ENCODE data around the gene NOCT. TPM values are rescaled to one million over a fixed set of nuclear protein-coding genes. Genes with fewer than 3 reads are reported as not detected.

NOCT gene
- total and polyA plus RNA-seq, 2 of the 8 experiments (the other 6 are each of a cell fraction or from before 2014, with no cell fraction given), result 10.4 to 45.5 TPM

- FAIRE-seq (no peak), DNase-seq (ENCODE audit: low read depth in 1 of 2, low spot score in 2 of 2) (no peak)
- Histone ChIP-seq H2BK20ac (ENCODE audit: low read length) (no peak overlapping the region), H3K79me1 (ENCODE audit: low read depth, low read length) (no peaks in the 10 kb centered on the region; the same call in 1 of the 2 replicates), H3K4me3 (ENCODE audit: extremely low read depth in 1 of 4, insufficient read depth in 2 of 4, low read depth in 3 of 4, low read length in 4 of 4) (peak overlapping the region; percentile 57 to 94 (median 89)), H3K79me2 (ENCODE audit: control insufficient read depth in 1 of 2, insufficient read depth in 2 of 2, low read length in 2 of 2) (peaks cover 6 to 52% of the 10 kb centered on the region in 2 experiments; a peak in 3 of 4 replicates), H2BK5ac (ENCODE audit: low read depth, low read length) (peak overlapping the region; percentile 87), H3K18ac (ENCODE audit: extremely low read depth, low read length) (peak overlapping the region; percentile 26; the same call in 1 of the 2 replicates), H3K4me2 (ENCODE audit: insufficient read depth in 1 of 2, low read depth in 2 of 2, low read length in 2 of 2) (peak overlapping the region; percentile 60 to 94), H2BK12ac (ENCODE audit: low read depth, low read length) (no peak overlapping the region), H3K27me3 (replicated peaks in 1 of 4; ENCODE audit: control insufficient read depth in 3 of 4, extremely low read depth in 1 of 4, insufficient read depth in 3 of 4, low read length in 3 of 4) (no peaks in the 10 kb centered on the region), H3K4me1 (replicated peaks in 1 of 4; ENCODE audit: control insufficient read depth in 3 of 4, insufficient read depth in 4 of 4, low read length in 3 of 4) (peaks cover 0 to 4% (median 1%) of the 10 kb centered on the region in 4 experiments; a peak in 3 of 7 replicates), H3K4ac (replicated peaks; ENCODE audit: insufficient read length, low read depth, low read length) (no peak overlapping the region), H4K20me1 (replicated peaks in 1 of 2; ENCODE audit: control insufficient read depth in 1 of 2, insufficient read depth in 2 of 2, low read length in 2 of 2) (peaks cover 5 to 6% of the 10 kb centered on the region in 2 experiments), H3K9ac (replicated peaks in 1 of 4; ENCODE audit: extremely low read depth in 1 of 4, low read depth in 3 of 4, low read length in 3 of 4) (peak overlapping the region; percentile 61 to 87 (median 84)), H3K56ac (replicated peaks; ENCODE audit: insufficient read length, low read depth, low read length) (peak overlapping the region; percentile 97), H4K91ac (replicated peaks; ENCODE audit: insufficient read length, low read length) (peak overlapping the region; percentile 93), H2AK5ac (ENCODE audit: low read depth, low read length) (no peak overlapping the region), H4K5ac (ENCODE audit: insufficient read length, low read depth, low read length) (no peak overlapping the region), H3K27ac (ENCODE audit: low read depth, low read length) (peak overlapping the region; percentile 75), H3K14ac (ENCODE audit: insufficient read length) (no peak overlapping the region), H2BK15ac (ENCODE audit: low read length) (no peak overlapping the region), H3K23me2 (ENCODE audit: low read depth, low read length) (peaks cover 8% of the 10 kb centered on the region), H3K36me3 (ENCODE audit: control insufficient read depth in 2 of 4, insufficient read depth in 4 of 4, low read length in 3 of 4) (no peaks in the 10 kb centered on the region), H3K23ac (ENCODE audit: insufficient read length) (no peak overlapping the region), H2BK120ac (replicated peaks; ENCODE audit: low read depth, low read length) (no peak overlapping the region), H4K8ac (ENCODE audit: extremely low read depth, insufficient read depth, low read length) (peak overlapping the region; percentile 97; the same call in 1 of the 2 replicates), H3K9me3 (ENCODE audit: insufficient read depth in 2 of 2, low read depth in 1 of 2, low read length in 1 of 2) (no peaks in the 10 kb centered on the region), H2AFZ (ENCODE audit: low read length) (no peak overlapping the region)
- ChIA-PET CTCF (ENCODE audit: partially characterized antibody) (interaction anchor here (0.8 to 1.9 kb wide), 3 partner anchors 16 to 214 kb away, joined by 3 to 4 read pairs (median 3); no protein-coding TSS in a partner anchor), POLR2A (ENCODE audit: partially characterized antibody) (interaction anchor here (0.9 to 1.8 kb wide), 5 partner anchors 51 to 222 kb away, joined by 3 to 7 read pairs (median 3); partner anchors contain the start of gene NAA15)
- WGBS, 2 experiments (ENCODE audit: extremely low coverage in 1 of 2, insufficient coverage in 1 of 2, insufficient read length in 1 of 2, insufficient replicate concordance in 2 of 2, low coverage in 1 of 2, low lambda C conversion rate in 2 of 2, missing lambda C conversion rate in 1 of 2), result 1% methylated on average over 34 of the region's 34 CpGs; no CpG with 5 or more reads in 1 of the 2 experiments
- no peak for TF ChIP-seq SRF (IDR thresholded peaks at IDR 0.05; ENCODE audit: low read depth, low read length)
- no peak for TF ChIP-seq TEAD4 (IDR thresholded peaks at IDR 0.05; ENCODE audit: low read depth, low read length)
- no peak for TF ChIP-seq HDAC2 (IDR thresholded peaks at IDR 0.05; ENCODE audit: borderline replicate concordance in 1 of 2, low read depth in 2 of 2, low read length in 2 of 2)
- TF ChIP-seq SIN3A (conservative IDR thresholded peaks at IDR 0.05 in 1 of 2, IDR thresholded peaks at IDR 0.05 in 1 of 2; ENCODE audit: low read depth in 1 of 2, low read length in 2 of 2), result no peak; a peak in 1 of 4 replicates
- TF ChIP-seq SP1 (IDR thresholded peaks at IDR 0.05; ENCODE audit: low read depth, low read length), result no peak
- TF ChIP-seq USF2 (IDR thresholded peaks at IDR 0.05; ENCODE audit: low read length), result no peak
- no peak for TF ChIP-seq EGR1 (IDR thresholded peaks at IDR 0.05; ENCODE audit: borderline replicate concordance, low read depth, low read length)
- no peak for TF ChIP-seq TBP (IDR thresholded peaks at IDR 0.05; ENCODE audit: low read depth, low read length)
- TF ChIP-seq ATF2 (IDR thresholded peaks at IDR 0.05; ENCODE audit: low read length), result no peak
- TF ChIP-seq BCL11A (IDR thresholded peaks at IDR 0.05; ENCODE audit: low read depth in 2 of 2, low read length in 2 of 2), result no peak
- TF ChIP-seq POLR2A (IDR thresholded peaks at IDR 0.05; ENCODE audit: control extremely low read depth in 1 of 2, low read depth in 2 of 2, low read length in 2 of 2), result peak in 1 of 2 experiments; percentile 3; a peak in 1 of 3 replicates
These were observed 68.0 kb downstream of the NOCT start for GRCh38 chr4:139083607-139083955.

Measured in H1 (cell line).